CD4-positive, alpha-beta T cell (primary cell): ENCODE data around the gene C1QTNF6. TPM values are rescaled to one million over a fixed set of nuclear protein-coding genes. Genes with fewer than 3 reads are reported as not detected.

ENCODE experiments used
- ATAC-seq: fragments of 200-7000 bp; cut with Tn5 transposase; one replicate; pipeline ENCODE4 v1.10.0; 2022; ENCODE audit warnings: mild to moderate bottlenecking; ENCODE audit not compliant: poor library complexity
- CTCF ChIA-PET: fragments of 350-600 bp; sonication (Branson Sonifier 250); formaldehyde crosslinking; loops from one replicate; lab custom pipeline; 2021; ENCODE audit warnings: antibody characterized with exemption, inconsistent platforms; lab: Charles Lee
- POLR2A ChIA-PET: fragments of 350-600 bp; sonication (Branson Sonifier 250); formaldehyde crosslinking; loops from one replicate; lab custom pipeline; 2021; ENCODE audit warnings: antibody characterized with exemption, inconsistent platforms; lab: Charles Lee
- DNase-seq, 14 experiments: peaks; one replicate each; pipeline ENCODE4 v3.0.0-alpha.2; 2013 to 2020; ENCODE audit warnings: mixed read lengths in 2 of 14
- H3K27ac ChIP-seq, 2 donors: one replicate each; pipeline versions ENCODE4 v1.5.1 to v1.7.0; 2013; ENCODE audit warnings: low read length in 2 of 2, low read depth in 1 of 2, mild to moderate bottlenecking in 1 of 2
- H3K27me3 ChIP-seq, 2 experiments: 1 replicate in 1 of 2; 2 replicates in 1 of 2; pipeline versions ENCODE4 v1.6.1 to v1.7.0; 2013; ENCODE audit warnings: low read length in 2 of 2, control low read depth in 1 of 2, mild to moderate bottlenecking in 1 of 2, moderate library complexity in 1 of 2; ENCODE audit not compliant: insufficient read depth in 2 of 2, control insufficient read depth in 1 of 2
- H3K36me3 ChIP-seq: one replicate; pipeline ENCODE4 v1.6.1; 2013; ENCODE audit warnings: low read length, control low read depth; ENCODE audit not compliant: insufficient read depth
- H3K4me1 ChIP-seq: one replicate; pipeline ENCODE4 v1.6.1; 2013; ENCODE audit warnings: low read length, control low read depth; ENCODE audit not compliant: insufficient read depth
- H3K4me3 ChIP-seq: one replicate; pipeline ENCODE4 v1.5.1; 2013; ENCODE audit warnings: mild to moderate bottlenecking, low read length, moderate library complexity
- H3K9me3 ChIP-seq, 2 experiments: 1 replicate in 1 of 2; 2 replicates in 1 of 2; pipeline versions ENCODE4 v1.6.1 to v1.7.0; 2013; ENCODE audit warnings: low read length in 2 of 2, mild to moderate bottlenecking in 2 of 2, control low read depth in 1 of 2, moderate library complexity in 1 of 2; ENCODE audit not compliant: control insufficient read depth in 1 of 2, insufficient read depth in 1 of 2
- H3K27ac Mint-ChIP-seq: one replicate; pipeline ENCODE4 v1.8.0; 2020; ENCODE audit warnings: mixed read lengths
- H3K27me3 Mint-ChIP-seq: one replicate; pipeline ENCODE4 v1.8.0; 2021; ENCODE audit warnings: mixed read lengths
- H3K36me3 Mint-ChIP-seq: one replicate; pipeline ENCODE4 v1.8.0; 2021; ENCODE audit warnings: low read depth, mixed read lengths
- H3K4me1 Mint-ChIP-seq: one replicate; pipeline ENCODE4 v1.8.0; 2021; ENCODE audit warnings: low read depth, mixed read lengths
- H3K4me3 Mint-ChIP-seq: one replicate; pipeline ENCODE4 v1.8.0; 2020; ENCODE audit warnings: mild to moderate bottlenecking, mixed read lengths
- H3K9me3 Mint-ChIP-seq: one replicate; pipeline ENCODE4 v1.8.0; 2020; ENCODE audit warnings: mixed read lengths
- intact Hi-C, 2 experiments: fragments of 100-400 bp; cut with DNase I in 1 of 2; cut with micrococcal nuclease in 1 of 2; formaldehyde crosslinking; loops; one replicate each; pipeline versions ENCODE4 v1.15.1 to v1.9.0; 2023 to 2025; cut with DNase I, micrococcal nuclease
- total RNA-seq, 174 experiments: library from RNA in 2 of 174; stranded (reverse) in 2 of 174; gene quantifications; one replicate each; pipeline ENCODE4 v1.2.3 and lab custom pipeline; 2021 to 2026
- TF ChIP-seq, protein P1 (sequence below): fragments of 200-600 bp; IDR thresholded peaks from one replicate; pipeline ENCODE4 v1.8.0; 2022; ENCODE audit warnings: antibody characterized with exemption, mild to moderate bottlenecking

The C1QTNF6 gene
- total RNA-seq, 2 experiments from 2014 or later = 11.9 to 12.1 TPM

DNA sequence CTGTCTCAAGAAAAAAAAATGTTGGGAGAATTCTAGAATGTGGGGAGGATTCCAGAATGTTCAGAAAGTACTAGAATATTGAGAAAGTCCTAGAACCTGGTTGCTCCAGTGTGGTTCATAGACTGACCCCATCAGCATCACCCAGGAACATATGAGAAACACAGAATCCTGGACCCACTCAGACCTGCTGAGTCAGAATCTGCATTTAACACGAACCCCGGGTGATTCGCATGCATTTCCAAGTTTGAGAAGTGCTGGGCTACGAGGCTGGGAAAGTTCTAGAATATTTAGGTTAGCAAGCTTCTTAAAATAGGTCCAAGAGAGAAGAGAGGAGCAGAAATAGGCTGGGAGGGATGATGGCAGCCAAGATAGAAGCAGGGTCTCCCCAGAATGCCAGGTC is 6.4 kb downstream of the C1QTNF6 start:
- Histone ChIP-seq H3K9me3 (no peaks in the 10 kb centered on the region), H3K4me1 (peaks cover 49% of the 10 kb centered on the region), H3K27ac (no peak overlapping the region), H3K27me3 (no peaks in the 10 kb centered on the region), H3K4me3 (no peak overlapping the region), H3K36me3 (no peaks in the 10 kb centered on the region)
- ChIA-PET POLR2A (no interaction called here), CTCF (no interaction called here)
- intact Hi-C loops = no loop called here
- DNase-seq (no peak), ATAC-seq (no peak)
- TF ChIP-seq, protein P1, sequence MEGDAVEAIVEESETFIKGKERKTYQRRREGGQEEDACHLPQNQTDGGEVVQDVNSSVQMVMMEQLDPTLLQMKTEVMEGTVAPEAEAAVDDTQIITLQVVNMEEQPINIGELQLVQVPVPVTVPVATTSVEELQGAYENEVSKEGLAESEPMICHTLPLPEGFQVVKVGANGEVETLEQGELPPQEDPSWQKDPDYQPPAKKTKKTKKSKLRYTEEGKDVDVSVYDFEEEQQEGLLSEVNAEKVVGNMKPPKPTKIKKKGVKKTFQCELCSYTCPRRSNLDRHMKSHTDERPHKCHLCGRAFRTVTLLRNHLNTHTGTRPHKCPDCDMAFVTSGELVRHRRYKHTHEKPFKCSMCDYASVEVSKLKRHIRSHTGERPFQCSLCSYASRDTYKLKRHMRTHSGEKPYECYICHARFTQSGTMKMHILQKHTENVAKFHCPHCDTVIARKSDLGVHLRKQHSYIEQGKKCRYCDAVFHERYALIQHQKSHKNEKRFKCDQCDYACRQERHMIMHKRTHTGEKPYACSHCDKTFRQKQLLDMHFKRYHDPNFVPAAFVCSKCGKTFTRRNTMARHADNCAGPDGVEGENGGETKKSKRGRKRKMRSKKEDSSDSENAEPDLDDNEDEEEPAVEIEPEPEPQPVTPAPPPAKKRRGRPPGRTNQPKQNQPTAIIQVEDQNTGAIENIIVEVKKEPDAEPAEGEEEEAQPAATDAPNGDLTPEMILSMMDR = no peak
- no peak overlapping the region for H3K4me3 Mint-ChIP-seq
- H3K27ac Mint-ChIP-seq = no peak overlapping the region
- peaks cover 39% of the 10 kb centered on the region for H3K4me1 Mint-ChIP-seq
- peaks cover 5% of the 10 kb centered on the region for H3K36me3 Mint-ChIP-seq
- H3K9me3 Mint-ChIP-seq = no peaks in the 10 kb centered on the region
- no peaks in the 10 kb centered on the region for H3K27me3 Mint-ChIP-seq

DNA sequence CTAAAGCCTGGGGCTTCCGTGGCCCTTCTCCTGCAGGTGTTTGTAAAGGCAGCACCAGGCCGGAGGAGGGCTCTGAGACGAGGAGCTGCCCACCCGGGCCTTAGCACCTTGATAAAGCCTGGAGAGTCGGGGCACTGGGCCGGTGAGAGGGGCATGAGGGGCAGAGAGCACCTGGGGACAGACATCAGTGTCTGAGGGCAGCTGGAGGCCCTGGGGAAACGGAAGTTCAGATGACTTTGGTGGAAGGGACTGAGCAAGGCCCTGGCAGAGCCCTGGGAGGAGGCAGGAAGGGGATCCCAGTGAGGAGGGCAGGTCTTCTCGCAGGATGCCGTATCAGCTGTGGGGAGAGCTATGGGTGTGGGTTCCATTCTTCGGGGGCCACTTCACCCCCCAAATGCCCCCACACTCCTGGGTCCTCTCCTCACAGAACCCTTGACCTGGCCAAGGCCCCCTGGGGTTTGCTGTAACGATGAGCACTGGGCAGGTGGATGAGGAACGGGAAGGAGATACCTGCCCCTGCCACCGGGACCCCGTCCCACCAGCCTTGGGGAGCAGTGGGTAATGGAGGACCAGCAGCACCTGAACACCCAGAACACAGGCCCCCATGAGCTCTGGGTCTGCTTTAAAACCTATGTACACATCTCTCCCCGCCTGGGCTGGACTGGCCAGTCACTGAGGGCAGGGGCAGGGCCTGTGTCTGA is 7.4 kb downstream of the C1QTNF6 start:
- intact Hi-C loops = no loop called here
- Histone ChIP-seq H3K4me1 (peaks cover 48% of the 10 kb centered on the region), H3K27ac (no peak overlapping the region), H3K9me3 (no peaks in the 10 kb centered on the region), H3K27me3 (no peaks in the 10 kb centered on the region), H3K36me3 (no peaks in the 10 kb centered on the region), H3K4me3 (no peak overlapping the region)
- Mint-ChIP-seq H3K9me3 (no peaks in the 10 kb centered on the region), H3K36me3 (no peaks in the 10 kb centered on the region), H3K27me3 (no peaks in the 10 kb centered on the region), H3K27ac (no peak overlapping the region), H3K4me3 (no peak overlapping the region), H3K4me1 (peaks cover 35% of the 10 kb centered on the region)
- ATAC-seq = no peak
- POLR2A ChIA-PET = no interaction called here
- no peak for DNase-seq
- CTCF ChIA-PET = no interaction called here
- TF ChIP-seq, protein P1 = no peak

DNA sequence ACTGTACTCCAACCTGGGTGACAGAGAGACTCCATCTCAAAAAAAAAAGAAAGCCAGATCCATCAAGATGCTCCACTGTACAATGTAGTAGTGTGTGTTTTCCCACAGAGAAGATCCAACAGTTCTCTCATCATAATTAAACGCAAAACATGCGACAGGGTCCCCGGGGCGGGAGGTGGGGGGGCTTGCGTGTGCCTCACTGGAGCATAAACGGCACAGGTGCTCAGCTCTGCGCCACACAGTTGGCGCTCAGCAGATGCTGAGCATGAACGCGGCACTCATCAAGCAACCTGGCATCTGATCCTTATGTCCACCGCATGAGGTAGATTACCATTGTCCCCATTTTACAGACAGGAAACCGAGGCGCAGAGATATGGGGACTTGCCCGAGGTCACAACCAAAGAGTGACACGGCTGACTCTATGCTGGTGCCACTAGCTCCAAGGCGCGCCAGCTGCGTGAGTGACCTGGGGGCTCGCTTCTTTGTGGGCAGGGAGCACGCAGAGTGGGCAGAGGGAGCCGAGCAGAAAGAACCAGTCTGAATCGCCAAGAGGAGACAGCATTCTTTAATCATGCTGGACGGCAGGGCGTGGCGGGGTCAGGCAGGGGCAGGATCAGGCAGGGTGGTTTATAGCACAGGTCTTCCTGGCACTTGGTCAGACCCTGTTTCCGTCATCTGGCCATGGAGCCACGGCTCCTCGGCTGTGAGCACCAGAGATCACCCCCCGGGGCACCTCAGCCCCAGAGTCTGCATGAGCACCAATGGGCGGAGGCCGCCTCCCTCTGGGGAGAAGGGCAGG is 8.2 kb downstream of the C1QTNF6 start:
- ATAC-seq (no peak), DNase-seq (no peak)
- Histone ChIP-seq H3K36me3 (no peaks in the 10 kb centered on the region), H3K27me3 (no peaks in the 10 kb centered on the region), H3K4me1 (peaks cover 43% of the 10 kb centered on the region), H3K9me3 (no peaks in the 10 kb centered on the region), H3K27ac (no peak overlapping the region), H3K4me3 (no peak overlapping the region)
- Mint-ChIP-seq H3K27ac (no peak overlapping the region), H3K9me3 (no peaks in the 10 kb centered on the region), H3K36me3 (no peaks in the 10 kb centered on the region), H3K4me1 (peaks cover 27% of the 10 kb centered on the region), H3K27me3 (no peaks in the 10 kb centered on the region), H3K4me3 (no peak overlapping the region)
- intact Hi-C loops = loop anchor here in 1 of 2 experiments (10.0 kb wide), 1 partner anchor 245 kb away; the partner anchor contains the start of gene ELFN2
- ChIA-PET POLR2A (interaction anchor here (1.5 kb wide), 1 partner anchor 14 kb away, joined by 4 read pairs; no protein-coding TSS in a partner anchor), CTCF (no interaction called here)
- TF ChIP-seq, protein P1 = no peak
